K562 (cell line): ENCODE results near the gene ATRN.

Source experiments
- ARID1B ChIP-seq: fragments of 450-650 bp; IDR thresholded peaks from 2 replicates; pipeline ENCODE4 v1.6.1; 2016; ENCODE audit warnings: antibody characterized with exemption, mild to moderate bottlenecking, inconsistent platforms
- BACH1 ChIP-seq: fragments of 200-800 bp; sonication (Bioruptor generic); IDR thresholded peaks from 2 replicates; pipeline ENCODE4 v1.6.1; 2016; ENCODE audit warnings: missing genetic modification characterization, missing compliant biosample characterization
- FOXP1 ChIP-seq: sonication (generic); formaldehyde crosslinking; IDR thresholded peaks from 2 replicates; pipeline ENCODE4 v1.8.0; 2022; ENCODE audit warnings: mild to moderate bottlenecking, missing genetic modification reagents
- GTF2F1 ChIP-seq: IDR thresholded peaks from 2 replicates; pipeline ENCODE4 v1.6.1; 2011; ENCODE audit warnings: low read depth, low read length, improper control_type of control experiment
- HDAC1 ChIP-seq, 2 experiments: fragments of 450-650 bp; IDR thresholded peaks; 2 replicates each; pipeline ENCODE4 v1.6.1; 2016 to 2017; ENCODE audit warnings: inconsistent platforms in 1 of 2, mild to moderate bottlenecking in 1 of 2, moderate library complexity in 1 of 2
- NCOA4 ChIP-seq: fragments of 450-650 bp; IDR thresholded peaks from 2 replicates; pipeline ENCODE4 v1.6.1; 2018; ENCODE audit warnings: mild to moderate bottlenecking; ENCODE audit not compliant: partially characterized antibody
- TF ChIP-seq, protein P1 (sequence below), 3 experiments: IDR thresholded peaks in 2 of 3; conservative IDR thresholded peaks in 1 of 3; 2 replicates each; pipeline ENCODE4 v1.5.1; 2011 to 2012; ENCODE audit warnings: low read length in 3 of 3, mild to moderate bottlenecking in 3 of 3, control low read depth in 2 of 3, improper control_type of control experiment in 1 of 3, inconsistent platforms in 1 of 3, low read depth in 1 of 3, mixed read lengths in 1 of 3, moderate library complexity in 1 of 3; ENCODE audit not compliant: insufficient read depth in 2 of 3
- TF ChIP-seq, protein P2 (sequence below): sonication (generic); formaldehyde crosslinking; IDR thresholded peaks from 2 replicates; pipeline ENCODE4 v1.8.0; 2022; ENCODE audit warnings: mild to moderate bottlenecking, low read depth, missing genetic modification reagents
- TF ChIP-seq, protein P3 (sequence below), 2 experiments: fragments of 450-650 bp; formaldehyde crosslinking in 1 of 2; IDR thresholded peaks; 2 replicates each; pipeline versions ENCODE4 v1.4.0 to v1.6.1; 2014 to 2020; ENCODE audit warnings: mild to moderate bottlenecking in 2 of 2, borderline replicate concordance in 1 of 2, low read depth in 1 of 2
- TF ChIP-seq, protein P4 (sequence below), 2 experiments: fragments of 450-650 bp; IDR thresholded peaks; 2 replicates each; pipeline ENCODE4 v1.6.1; 2018; ENCODE audit warnings: mild to moderate bottlenecking in 2 of 2, low read depth in 1 of 2; ENCODE audit not compliant: partially characterized antibody in 2 of 2

DNA sequence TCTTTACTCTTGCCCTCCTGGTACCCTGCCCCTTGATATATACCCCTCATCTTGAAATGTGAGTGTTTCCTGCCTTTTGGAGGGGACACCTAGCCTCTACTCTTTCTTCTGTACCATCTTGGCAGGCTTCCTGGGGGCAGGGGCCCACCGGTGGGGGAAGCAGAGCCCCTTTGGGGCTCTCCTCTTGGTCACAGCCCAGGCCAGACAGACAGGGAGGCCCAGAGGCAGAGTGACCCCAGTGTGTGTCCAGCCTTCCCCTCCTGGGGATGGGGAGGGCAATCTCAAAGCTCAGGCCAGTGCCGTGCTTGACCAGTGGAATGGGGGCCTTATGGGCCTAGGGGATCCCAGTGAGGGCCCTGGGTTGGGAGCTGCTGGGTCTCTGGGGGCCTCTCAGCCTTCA, 207.4 kb downstream of the ATRN start:
- TF ChIP-seq FOXP1 (CRISPR knock-in tag) (no peak), NCOA4 (no peak), ARID1B (no peak), BACH1 (tag) (no peak), GTF2F1 (no peak), HDAC1 (IDR thresholded peaks at IDR 0.05) (no peak)
- TF ChIP-seq, protein P1, sequence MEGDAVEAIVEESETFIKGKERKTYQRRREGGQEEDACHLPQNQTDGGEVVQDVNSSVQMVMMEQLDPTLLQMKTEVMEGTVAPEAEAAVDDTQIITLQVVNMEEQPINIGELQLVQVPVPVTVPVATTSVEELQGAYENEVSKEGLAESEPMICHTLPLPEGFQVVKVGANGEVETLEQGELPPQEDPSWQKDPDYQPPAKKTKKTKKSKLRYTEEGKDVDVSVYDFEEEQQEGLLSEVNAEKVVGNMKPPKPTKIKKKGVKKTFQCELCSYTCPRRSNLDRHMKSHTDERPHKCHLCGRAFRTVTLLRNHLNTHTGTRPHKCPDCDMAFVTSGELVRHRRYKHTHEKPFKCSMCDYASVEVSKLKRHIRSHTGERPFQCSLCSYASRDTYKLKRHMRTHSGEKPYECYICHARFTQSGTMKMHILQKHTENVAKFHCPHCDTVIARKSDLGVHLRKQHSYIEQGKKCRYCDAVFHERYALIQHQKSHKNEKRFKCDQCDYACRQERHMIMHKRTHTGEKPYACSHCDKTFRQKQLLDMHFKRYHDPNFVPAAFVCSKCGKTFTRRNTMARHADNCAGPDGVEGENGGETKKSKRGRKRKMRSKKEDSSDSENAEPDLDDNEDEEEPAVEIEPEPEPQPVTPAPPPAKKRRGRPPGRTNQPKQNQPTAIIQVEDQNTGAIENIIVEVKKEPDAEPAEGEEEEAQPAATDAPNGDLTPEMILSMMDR (IDR thresholded peaks at IDR 0.05 in 2 of 3, conservative IDR thresholded peaks at IDR 0.05 in 1 of 3; ENCODE audit: insufficient read depth in 2 of 3, low read depth in 1 of 3, low read length in 3 of 3), result no peak
- TF ChIP-seq, protein P2, sequence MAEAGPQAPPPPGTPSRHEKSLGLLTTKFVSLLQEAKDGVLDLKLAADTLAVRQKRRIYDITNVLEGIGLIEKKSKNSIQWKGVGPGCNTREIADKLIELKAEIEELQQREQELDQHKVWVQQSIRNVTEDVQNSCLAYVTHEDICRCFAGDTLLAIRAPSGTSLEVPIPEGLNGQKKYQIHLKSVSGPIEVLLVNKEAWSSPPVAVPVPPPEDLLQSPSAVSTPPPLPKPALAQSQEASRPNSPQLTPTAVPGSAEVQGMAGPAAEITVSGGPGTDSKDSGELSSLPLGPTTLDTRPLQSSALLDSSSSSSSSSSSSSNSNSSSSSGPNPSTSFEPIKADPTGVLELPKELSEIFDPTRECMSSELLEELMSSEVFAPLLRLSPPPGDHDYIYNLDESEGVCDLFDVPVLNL, result no peak
- TF ChIP-seq, protein P3, sequence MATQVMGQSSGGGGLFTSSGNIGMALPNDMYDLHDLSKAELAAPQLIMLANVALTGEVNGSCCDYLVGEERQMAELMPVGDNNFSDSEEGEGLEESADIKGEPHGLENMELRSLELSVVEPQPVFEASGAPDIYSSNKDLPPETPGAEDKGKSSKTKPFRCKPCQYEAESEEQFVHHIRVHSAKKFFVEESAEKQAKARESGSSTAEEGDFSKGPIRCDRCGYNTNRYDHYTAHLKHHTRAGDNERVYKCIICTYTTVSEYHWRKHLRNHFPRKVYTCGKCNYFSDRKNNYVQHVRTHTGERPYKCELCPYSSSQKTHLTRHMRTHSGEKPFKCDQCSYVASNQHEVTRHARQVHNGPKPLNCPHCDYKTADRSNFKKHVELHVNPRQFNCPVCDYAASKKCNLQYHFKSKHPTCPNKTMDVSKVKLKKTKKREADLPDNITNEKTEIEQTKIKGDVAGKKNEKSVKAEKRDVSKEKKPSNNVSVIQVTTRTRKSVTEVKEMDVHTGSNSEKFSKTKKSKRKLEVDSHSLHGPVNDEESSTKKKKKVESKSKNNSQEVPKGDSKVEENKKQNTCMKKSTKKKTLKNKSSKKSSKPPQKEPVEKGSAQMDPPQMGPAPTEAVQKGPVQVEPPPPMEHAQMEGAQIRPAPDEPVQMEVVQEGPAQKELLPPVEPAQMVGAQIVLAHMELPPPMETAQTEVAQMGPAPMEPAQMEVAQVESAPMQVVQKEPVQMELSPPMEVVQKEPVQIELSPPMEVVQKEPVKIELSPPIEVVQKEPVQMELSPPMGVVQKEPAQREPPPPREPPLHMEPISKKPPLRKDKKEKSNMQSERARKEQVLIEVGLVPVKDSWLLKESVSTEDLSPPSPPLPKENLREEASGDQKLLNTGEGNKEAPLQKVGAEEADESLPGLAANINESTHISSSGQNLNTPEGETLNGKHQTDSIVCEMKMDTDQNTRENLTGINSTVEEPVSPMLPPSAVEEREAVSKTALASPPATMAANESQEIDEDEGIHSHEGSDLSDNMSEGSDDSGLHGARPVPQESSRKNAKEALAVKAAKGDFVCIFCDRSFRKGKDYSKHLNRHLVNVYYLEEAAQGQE (IDR thresholded peaks at IDR 0.05; ENCODE audit: borderline replicate concordance), result no peak
- TF ChIP-seq, protein P3 (CRISPR knock-in tag; IDR thresholded peaks at IDR 0.05; ENCODE audit: low read depth), result no peak
- TF ChIP-seq, protein P4, sequence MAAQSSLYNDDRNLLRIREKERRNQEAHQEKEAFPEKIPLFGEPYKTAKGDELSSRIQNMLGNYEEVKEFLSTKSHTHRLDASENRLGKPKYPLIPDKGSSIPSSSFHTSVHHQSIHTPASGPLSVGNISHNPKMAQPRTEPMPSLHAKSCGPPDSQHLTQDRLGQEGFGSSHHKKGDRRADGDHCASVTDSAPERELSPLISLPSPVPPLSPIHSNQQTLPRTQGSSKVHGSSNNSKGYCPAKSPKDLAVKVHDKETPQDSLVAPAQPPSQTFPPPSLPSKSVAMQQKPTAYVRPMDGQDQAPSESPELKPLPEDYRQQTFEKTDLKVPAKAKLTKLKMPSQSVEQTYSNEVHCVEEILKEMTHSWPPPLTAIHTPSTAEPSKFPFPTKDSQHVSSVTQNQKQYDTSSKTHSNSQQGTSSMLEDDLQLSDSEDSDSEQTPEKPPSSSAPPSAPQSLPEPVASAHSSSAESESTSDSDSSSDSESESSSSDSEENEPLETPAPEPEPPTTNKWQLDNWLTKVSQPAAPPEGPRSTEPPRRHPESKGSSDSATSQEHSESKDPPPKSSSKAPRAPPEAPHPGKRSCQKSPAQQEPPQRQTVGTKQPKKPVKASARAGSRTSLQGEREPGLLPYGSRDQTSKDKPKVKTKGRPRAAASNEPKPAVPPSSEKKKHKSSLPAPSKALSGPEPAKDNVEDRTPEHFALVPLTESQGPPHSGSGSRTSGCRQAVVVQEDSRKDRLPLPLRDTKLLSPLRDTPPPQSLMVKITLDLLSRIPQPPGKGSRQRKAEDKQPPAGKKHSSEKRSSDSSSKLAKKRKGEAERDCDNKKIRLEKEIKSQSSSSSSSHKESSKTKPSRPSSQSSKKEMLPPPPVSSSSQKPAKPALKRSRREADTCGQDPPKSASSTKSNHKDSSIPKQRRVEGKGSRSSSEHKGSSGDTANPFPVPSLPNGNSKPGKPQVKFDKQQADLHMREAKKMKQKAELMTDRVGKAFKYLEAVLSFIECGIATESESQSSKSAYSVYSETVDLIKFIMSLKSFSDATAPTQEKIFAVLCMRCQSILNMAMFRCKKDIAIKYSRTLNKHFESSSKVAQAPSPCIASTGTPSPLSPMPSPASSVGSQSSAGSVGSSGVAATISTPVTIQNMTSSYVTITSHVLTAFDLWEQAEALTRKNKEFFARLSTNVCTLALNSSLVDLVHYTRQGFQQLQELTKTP (IDR thresholded peaks at IDR 0.05; ENCODE audit: low read depth in 1 of 2, partially characterized antibody in 2 of 2), result no peak
